Thyroid gland (tissue), 4 donors: ENCODE measurements around the gene ZNF678.

Source experiments
- CTCF ChIP-seq, 6 experiments: fragments of 200-600 bp in 3 of 6; fragments of 450-650 bp in 3 of 6; sonication (generic) in 3 of 6; IDR thresholded peaks; one replicate each; pipeline ENCODE4 v1.5.1; 2016 to 2019; ENCODE audit warnings: antibody characterized with exemption in 6 of 6, mild to moderate bottlenecking in 2 of 6, inconsistent platforms in 1 of 6, moderate library complexity in 1 of 6
- POLR2A ChIP-seq, 2 donors: fragments of 450-650 bp; IDR thresholded peaks; one replicate each; pipeline ENCODE4 v1.6.1; 2017; ENCODE audit warnings: antibody characterized with exemption in 2 of 2, mild to moderate bottlenecking in 2 of 2, moderate library complexity in 1 of 2

GRCh38 chr1:227559499-227559898, 3.9 kb upstream of the ZNF678 start:
- TF ChIP-seq CTCF (IDR thresholded peaks at IDR 0.05) (no peak), POLR2A (IDR thresholded peaks at IDR 0.05) (no peak)
